GM12865 (cell line): ENCODE measurements around the gene SRC.

Experiments
- DNase-seq: peaks from one replicate; pipeline ENCODE4 v3.0.0; 2010; ENCODE audit warnings: low read depth
- H3K4me3 ChIP-seq: 2 replicates; pipeline ENCODE4 v1.5.1; 2011; ENCODE audit warnings: mild to moderate bottlenecking, low read depth, low read length, control low read depth
- TF ChIP-seq, protein P1 (sequence below): IDR thresholded peaks from 2 replicates; pipeline ENCODE4 v1.5.1; 2011; ENCODE audit warnings: low read length, control low read depth, low read depth, inconsistent platforms; ENCODE audit not compliant: insufficient read depth; ENCODE audit errors: missing control alignments

The SRC gene

DNA sequence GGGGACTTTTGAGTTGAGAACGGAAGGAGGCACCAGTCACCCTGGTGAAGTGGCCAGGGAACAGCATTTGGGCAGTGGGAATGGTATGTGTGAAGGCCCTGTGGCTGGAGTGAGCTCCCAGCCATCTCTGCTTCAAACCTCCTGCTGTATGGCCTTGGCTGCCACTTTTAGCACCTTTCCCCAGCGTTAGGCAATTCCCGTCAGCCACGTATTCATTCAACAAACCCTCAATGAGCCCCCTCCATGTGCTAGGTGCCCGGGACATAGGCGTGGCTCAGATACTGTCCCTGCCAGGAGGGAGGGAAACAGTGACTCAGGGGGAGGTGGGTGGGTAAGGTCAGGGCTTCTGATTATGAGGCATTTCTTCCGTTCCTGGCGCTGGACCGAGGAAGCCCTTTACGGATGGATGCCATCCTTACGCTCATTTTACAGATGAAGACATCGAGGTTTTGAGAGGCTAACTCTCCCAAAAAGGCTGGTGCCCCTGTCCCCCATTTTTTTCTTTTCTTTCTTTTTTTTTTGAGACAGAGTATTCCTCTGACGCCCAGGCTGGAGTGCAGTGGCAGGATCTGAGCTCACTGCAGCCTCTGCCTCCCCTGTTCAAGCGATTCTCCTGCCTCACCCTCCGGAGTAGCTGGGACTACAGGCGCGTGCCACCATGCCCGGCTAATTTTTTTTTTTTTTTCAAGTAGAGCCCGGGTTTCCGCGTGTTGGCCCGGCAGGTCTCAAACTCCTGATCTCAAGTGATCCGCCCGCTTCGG is 37.5 kb downstream of the SRC start:
- peak overlapping the region; percentile 37 for H3K4me3 ChIP-seq
- no peak for DNase-seq
- TF ChIP-seq, protein P1, sequence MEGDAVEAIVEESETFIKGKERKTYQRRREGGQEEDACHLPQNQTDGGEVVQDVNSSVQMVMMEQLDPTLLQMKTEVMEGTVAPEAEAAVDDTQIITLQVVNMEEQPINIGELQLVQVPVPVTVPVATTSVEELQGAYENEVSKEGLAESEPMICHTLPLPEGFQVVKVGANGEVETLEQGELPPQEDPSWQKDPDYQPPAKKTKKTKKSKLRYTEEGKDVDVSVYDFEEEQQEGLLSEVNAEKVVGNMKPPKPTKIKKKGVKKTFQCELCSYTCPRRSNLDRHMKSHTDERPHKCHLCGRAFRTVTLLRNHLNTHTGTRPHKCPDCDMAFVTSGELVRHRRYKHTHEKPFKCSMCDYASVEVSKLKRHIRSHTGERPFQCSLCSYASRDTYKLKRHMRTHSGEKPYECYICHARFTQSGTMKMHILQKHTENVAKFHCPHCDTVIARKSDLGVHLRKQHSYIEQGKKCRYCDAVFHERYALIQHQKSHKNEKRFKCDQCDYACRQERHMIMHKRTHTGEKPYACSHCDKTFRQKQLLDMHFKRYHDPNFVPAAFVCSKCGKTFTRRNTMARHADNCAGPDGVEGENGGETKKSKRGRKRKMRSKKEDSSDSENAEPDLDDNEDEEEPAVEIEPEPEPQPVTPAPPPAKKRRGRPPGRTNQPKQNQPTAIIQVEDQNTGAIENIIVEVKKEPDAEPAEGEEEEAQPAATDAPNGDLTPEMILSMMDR: no peak

DNA sequence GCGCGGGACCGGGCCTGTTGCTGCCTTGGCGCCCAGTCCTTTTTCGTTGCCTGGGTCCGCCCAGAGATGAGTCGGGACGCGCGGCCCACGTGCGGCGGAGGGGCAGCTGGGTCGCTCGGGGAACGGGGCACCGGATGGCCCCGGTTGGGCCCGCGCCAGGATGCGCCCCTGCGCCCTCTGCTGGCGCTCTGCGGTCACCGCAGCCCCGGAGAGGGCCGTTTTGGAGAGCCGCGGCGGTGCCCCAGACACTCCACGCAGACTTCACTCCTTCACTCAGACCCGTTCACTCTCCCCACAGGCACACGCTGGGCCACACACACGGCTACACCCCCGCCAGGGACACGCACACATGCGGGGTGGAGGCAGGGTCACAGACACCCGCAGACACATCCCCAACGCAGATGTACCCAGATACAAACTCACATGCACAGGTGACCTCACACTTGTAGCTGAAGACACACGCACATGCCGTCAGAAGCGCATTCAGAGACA is 38.8 kb downstream of the SRC start:
- H3K4me3 ChIP-seq: peak overlapping the region; percentile 37
- TF ChIP-seq, protein P1: peak; percentile 89
- DNase-seq: peak; percentile 81

DNA sequence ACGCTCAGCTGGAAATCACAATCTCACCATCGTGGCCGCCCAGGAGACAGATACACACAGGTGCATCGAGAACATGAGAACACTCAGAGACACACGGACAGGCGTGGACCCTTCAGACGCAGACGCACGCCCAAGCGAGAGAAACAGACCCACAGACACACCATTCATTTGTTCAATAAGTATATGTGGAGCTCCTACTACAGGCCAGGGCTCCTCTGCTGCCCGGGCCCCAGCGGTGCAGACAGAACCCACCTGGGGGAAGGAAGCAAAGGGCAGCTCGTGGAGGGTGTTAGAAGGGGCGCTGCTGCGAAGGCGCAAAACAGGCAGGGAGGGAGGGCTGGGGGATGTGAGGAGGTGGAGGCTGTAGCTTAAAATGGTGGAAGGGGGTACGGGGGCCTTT is 39.2 kb downstream of the SRC start:
- TF ChIP-seq, protein P1: no peak
- no peak overlapping the region for H3K4me3 ChIP-seq
- DNase-seq: no peak

DNA sequence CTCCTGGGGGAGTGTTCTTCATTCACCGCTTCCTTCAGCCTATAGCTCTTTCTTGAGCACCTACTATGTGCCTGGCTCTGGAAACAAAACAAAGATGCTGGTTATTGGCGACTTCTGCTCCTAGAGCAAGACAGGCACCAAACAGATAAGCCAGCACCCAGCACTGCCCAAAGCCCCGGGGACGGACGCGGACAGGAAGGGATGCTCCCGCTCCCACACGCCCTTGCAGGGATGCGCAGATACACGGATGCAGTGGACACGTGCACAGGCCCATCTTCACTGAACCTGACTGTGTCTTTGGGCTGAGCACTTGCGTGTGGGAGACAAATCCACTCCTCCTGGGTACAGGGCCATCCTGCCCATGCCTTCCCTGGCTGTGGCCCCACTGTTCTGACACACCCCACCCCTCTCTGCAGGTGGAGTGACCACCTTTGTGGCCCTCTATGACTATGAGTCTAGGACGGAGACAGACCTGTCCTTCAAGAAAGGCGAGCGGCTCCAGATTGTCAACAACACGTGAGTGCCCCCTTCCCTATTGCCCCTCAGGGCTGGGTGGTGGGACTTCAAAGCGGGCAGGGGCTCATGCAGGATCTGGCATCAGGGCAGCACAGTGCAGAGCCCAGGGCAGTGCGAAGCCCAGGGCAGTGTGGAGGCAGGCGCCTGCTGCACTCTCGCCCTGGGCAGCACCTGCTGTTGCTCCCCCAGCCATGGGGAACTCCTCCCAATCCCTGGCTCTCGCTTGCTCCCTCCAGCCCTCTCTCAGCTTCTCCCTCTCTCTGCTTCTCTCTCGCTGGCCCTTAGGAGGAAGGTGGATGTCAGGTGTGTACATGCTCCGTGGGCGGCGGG is 39.9 kb downstream of the SRC start:
- TF ChIP-seq, protein P1: no peak
- no peak for DNase-seq
- H3K4me3 ChIP-seq: no peak overlapping the region

DNA sequence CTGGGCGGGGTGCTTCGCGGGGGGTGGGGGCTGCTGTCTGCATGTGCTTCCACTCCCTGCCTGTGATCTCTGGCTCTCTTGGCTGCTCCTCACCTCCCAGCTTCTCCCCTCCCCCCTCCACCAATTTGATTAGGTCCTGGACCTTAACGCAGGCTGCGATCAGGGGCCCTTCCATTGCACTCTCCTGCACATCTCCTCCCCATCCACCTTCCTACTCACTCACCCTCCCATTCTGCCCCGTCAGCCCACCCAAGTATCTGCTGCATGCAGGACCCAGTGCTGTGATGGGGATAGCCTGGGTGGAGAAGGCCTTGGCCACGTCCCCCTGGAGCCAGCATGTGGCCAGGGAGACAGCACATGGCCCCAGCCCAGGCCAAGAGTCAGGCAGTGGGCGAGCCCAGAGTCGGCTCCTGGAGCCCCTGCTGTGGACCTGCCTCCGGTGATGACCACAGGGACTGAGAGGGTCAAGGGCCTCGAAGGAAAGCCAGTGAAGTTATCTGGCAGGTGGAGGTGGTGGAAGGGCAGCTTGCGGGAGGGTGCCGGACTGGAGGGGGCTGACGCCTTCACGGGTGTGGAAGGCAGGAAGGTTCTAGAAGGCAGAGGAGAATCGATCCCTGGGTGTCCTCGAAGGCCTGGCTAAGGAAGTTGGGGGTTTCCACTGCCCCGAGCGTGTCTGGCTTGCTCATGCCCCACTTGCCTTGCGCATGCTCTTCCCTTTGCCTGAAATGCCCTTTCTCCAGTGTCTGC is 40.7 kb downstream of the SRC start:
- TF ChIP-seq, protein P1: no peak
- no peak overlapping the region for H3K4me3 ChIP-seq
- DNase-seq: no peak

DNA sequence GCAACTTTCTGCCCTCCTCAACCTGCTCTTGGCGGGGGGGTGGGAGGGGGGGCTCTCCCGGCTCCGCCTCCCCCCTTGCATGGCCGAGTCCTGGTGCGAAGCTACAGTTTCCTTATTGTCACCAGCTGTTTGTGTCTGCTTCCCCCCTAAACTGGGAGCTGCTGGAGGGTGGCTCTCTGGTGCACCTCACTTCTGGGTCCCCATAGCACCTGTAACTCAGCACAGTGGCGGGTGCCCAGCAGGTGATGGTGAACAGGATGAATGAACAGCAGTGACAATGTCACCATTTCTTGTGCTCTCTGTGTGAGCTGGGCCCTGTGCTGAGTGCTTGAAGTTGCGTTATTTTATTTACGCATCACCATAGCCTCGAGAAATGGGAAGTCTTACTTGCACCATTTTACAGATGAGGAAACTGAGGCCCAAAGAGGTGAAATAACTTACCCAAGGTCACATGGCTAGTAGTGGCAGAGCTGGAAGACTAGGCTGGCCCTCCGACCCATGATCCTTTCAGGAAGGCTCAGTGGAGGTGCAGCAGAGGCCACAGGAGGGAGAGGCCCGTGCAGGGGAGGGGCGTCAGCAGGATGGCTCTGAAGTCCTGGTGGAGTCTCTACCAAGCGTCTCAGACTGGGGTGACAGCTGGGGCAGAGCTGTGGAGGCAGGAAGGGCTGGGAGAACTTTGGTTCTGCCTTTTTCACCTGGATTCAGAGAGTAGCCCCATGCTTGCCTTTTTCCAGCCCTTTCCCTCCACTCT is 41.8 kb downstream of the SRC start:
- H3K4me3 ChIP-seq: no peak overlapping the region
- TF ChIP-seq, protein P1: no peak
- DNase-seq: no peak
